ENCODE data around the gene MAN2B2. TPM values are rescaled to one million over a fixed set of nuclear protein-coding genes. Genes with fewer than 3 reads are reported as not detected.

Gene MAN2B2
- total and polyA plus RNA-seq, 9 of the 15 experiments (the other 6 are each of a cell fraction or from before 2014, with no cell fraction given), result 0.21 to 8.8 (median 3.7) TPM

DNA sequence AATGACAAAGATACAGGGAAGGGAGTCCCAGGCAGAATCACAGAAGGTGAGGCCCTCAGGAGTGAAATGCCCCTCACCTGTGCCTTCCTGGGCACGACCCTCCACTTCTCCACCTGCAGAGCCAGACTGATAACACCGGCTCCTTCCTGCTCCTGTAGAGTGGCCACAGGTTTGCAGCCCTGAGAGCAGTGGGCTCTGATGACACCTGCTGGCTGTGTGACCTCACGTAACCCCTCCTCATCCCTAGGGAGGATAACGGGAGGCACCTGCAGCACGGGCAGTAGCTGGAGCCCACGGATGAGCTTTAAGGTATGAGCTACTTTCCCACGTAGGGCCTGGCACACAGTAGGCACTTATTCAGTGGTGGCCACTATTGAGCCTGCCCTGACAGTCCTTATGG, 25.5 kb upstream of the MAN2B2 start:
- WGBS (ENCODE audit: insufficient coverage, low coverage, missing lambda C conversion rate), result 0% methylated on average over 7 of the region's 7 CpGs
- ATAC-seq, result no peak
- Histone ChIP-seq H3K36me3 (ENCODE audit: control insufficient read depth, insufficient read depth, low read length) (no peaks in the 10 kb centered on the region), H2AFZ (ENCODE audit: low read depth, low read length) (no peak overlapping the region), H3K9ac (ENCODE audit: insufficient read depth in 1 of 2, low read depth in 2 of 2, low read length in 2 of 2) (no peak overlapping the region), H3K4me1 (replicated peaks in 1 of 2; ENCODE audit: control insufficient read depth in 2 of 2, insufficient read depth in 2 of 2, low read length in 2 of 2) (no peaks in the 10 kb centered on the region), H4K20me1 (replicated peaks; ENCODE audit: control insufficient read depth, insufficient read depth, low read length) (peaks cover 14% of the 10 kb centered on the region), H3K79me2 (ENCODE audit: control insufficient read depth, insufficient read depth, low read length) (no peaks in the 10 kb centered on the region), H3K9me3 (replicated peaks; ENCODE audit: control insufficient read depth, insufficient read depth, low read depth, low read length) (no peaks in the 10 kb centered on the region), H3K4me2 (ENCODE audit: insufficient read depth, low read length) (no peak overlapping the region), H3K9me1 (ENCODE audit: control insufficient read depth, insufficient read depth, low read length) (no peaks in the 10 kb centered on the region), H3K27me3 (ENCODE audit: control insufficient read depth in 2 of 2, insufficient read depth in 2 of 2, low read length in 2 of 2) (peaks cover 0 to 22% of the 10 kb centered on the region in 2 experiments; a peak in 2 of 5 replicates), H3K4me3 (no peak overlapping the region), H3K27ac (ENCODE audit: extremely low read depth, low read depth, low read length) (no peak overlapping the region)
- no peak for FAIRE-seq
- ChIA-PET POLR2A (no interaction called here), CTCF (ENCODE audit: low intra/inter-chr PET ratio) (interaction anchor here (1.3 kb wide), 1 partner anchor 218 kb away, joined by 5 read pairs; no protein-coding TSS in a partner anchor)
- in situ Hi-C loops (cut with MboI), result no loop called here
- TF ChIP-seq SMARCB1 (IDR thresholded peaks at IDR 0.05; ENCODE audit: insufficient read length, low read depth) (no peak), PCBP2 (IDR thresholded peaks at IDR 0.05; ENCODE audit: low read depth, low read length, poor library complexity, severe bottlenecking) (no peak), ZNF134 (CRISPR knock-in tag; conservative IDR thresholded peaks at IDR 0.05) (no peak), RAD21 (CRISPR knock-in tag; conservative IDR thresholded peaks at IDR 0.05 in 1 of 2, IDR thresholded peaks at IDR 0.05 in 1 of 2) (0 out of 4 replicates have a peak, but pooled peaks of 1 of the 2 experiments have one; percentile 14), POLR2H (tag; IDR thresholded peaks at IDR 0.05; ENCODE audit: low read depth) (no peak), ZKSCAN8 (CRISPR knock-in tag; IDR thresholded peaks at IDR 0.05) (no peak)
- TF ChIP-seq, protein P1, sequence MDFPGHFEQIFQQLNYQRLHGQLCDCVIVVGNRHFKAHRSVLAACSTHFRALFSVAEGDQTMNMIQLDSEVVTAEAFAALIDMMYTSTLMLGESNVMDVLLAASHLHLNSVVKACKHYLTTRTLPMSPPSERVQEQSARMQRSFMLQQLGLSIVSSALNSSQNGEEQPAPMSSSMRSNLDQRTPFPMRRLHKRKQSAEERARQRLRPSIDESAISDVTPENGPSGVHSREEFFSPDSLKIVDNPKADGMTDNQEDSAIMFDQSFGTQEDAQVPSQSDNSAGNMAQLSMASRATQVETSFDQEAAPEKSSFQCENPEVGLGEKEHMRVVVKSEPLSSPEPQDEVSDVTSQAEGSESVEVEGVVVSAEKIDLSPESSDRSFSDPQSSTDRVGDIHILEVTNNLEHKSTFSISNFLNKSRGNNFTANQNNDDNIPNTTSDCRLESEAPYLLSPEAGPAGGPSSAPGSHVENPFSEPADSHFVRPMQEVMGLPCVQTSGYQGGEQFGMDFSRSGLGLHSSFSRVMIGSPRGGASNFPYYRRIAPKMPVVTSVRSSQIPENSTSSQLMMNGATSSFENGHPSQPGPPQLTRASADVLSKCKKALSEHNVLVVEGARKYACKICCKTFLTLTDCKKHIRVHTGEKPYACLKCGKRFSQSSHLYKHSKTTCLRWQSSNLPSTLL (IDR thresholded peaks at IDR 0.05), result no peak
- DNase-seq (ENCODE audit: extremely low read depth in 1 of 4, low spot score in 3 of 4), result no peak
- BruUV-seq (replicated peaks), result no TSS peak
- intact Hi-C loops (cut with micrococcal nuclease), result loop anchor here (5.0 to 10.0 kb wide), 4 partner anchors 128 to 523 kb away; no protein-coding TSS in a partner anchor

All from K562 (cell line).